ENCODE data around the gene ABCD4.
A peak's percentile ranks its signal among the peaks of the same experiment; 100 is the strongest.

Gene ABCD4

DNA sequence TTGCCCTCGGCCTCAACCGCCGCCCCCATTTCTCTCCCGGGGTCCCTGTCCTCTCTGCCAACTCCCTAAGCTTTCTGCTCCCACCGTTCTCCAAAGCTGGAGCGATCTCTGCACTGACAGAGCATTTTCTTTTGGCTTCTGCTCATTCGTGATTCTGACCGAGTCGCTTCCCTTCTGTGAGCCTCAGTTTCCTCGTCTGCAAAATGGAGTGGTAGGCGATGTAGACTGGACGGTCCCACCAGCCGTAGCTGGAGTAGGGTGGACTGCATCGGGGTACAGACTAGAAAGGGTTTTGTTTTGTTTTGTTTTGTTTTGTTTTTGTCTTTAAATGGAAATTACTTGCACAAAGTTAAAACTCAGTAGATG, 61.1 kb downstream of the ABCD4 start:
- DNase-seq, result no peak
- TF ChIP-seq GATA1 (IDR thresholded peaks at IDR 0.05; ENCODE audit: low read depth, low read length), result no peak
- no peak for TF ChIP-seq POLR2A (IDR thresholded peaks at IDR 0.05; ENCODE audit: low read length)

DNA sequence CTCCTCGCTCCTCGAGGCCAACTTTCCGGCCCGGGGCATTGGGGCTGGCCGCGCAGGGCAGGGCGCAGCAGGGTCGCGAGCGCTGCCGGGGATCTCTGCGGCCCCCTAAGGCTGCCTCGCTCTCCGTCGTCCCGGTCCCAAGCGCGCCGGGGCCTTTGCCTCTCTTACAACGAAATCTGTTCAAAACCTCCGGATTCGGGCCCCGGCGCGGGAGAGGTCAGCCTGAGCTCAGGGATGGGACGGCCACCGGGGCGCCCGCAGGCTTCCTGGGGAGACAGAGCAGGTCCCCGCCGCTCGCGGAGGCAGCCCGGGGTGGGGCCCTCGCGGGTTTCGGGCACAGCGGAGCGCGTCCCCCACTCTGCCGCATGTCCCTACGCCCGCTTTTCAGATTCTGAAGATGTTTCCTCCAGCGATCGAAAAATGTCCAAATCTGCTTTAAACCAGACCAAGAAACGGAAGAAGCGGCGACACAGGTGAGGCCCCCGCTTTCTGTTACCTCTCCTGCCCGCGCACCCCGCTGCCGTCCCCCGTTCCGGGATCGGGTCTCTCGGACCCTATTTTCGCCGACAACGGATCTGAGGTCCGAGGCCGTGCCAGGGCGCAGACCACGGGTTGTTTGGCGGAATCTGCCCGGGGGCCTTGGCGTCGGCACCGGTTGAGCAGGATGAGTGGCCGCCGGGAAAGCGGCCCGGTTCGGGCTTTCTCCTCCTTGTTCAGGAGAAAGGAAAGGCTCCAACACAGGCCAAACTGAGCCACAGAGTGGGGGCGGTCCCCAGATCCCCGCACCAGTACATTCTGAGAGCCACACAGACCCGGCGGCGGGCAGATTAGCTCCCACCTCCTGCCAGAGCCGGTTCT, 61.7 kb downstream of the ABCD4 start:
- no peak for DNase-seq
- TF ChIP-seq POLR2A (IDR thresholded peaks at IDR 0.05; ENCODE audit: low read length) (no peak), GATA1 (IDR thresholded peaks at IDR 0.05; ENCODE audit: low read depth, low read length) (no peak)

DNA sequence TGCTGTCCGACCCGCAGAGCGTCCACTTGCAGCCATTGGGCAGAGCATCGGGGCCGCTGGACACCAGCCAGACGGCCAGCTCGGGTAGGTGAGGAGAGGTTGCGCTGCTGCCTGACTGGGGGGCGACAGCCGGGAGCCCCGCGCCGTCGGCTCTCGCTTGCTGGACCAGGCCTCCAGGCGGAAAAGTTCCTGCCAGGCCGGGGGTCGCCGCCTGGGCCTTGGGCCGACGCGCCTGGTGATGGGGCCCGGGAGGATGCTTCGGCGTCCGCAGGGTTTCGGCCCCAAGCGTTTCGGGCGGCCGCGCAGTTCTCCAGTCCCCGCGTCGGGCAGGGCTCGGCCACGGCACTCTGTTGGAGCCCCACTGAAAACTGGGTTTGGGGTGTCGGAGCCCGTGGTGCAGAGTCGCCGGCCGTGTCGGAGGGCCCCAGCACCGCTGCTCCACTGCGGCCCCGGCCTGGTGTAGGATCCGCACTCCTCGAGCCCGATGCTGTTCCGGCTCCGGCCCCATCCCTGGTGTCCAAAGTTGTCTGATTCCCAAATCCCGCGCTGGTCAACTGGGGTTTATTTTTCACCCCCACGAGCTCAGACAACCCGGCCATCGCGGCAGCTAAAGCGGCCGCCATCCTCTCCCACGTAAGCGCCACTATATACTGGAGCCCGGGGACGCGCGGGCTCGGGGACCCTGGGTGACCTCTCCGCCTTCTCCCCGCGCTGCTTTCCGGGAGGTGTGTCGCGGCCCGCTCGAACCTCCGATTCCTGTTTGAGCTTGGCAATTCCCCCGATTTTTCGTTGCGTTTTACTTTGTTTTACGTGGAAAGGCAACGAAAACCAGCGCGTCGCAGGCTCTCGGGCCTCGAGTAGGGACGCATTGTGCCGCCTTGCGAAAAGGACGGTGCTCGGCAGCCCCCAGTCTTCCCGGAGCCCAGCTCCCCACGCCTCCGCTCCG, 62.6 kb downstream of the ABCD4 start:
- no peak for DNase-seq

DNA sequence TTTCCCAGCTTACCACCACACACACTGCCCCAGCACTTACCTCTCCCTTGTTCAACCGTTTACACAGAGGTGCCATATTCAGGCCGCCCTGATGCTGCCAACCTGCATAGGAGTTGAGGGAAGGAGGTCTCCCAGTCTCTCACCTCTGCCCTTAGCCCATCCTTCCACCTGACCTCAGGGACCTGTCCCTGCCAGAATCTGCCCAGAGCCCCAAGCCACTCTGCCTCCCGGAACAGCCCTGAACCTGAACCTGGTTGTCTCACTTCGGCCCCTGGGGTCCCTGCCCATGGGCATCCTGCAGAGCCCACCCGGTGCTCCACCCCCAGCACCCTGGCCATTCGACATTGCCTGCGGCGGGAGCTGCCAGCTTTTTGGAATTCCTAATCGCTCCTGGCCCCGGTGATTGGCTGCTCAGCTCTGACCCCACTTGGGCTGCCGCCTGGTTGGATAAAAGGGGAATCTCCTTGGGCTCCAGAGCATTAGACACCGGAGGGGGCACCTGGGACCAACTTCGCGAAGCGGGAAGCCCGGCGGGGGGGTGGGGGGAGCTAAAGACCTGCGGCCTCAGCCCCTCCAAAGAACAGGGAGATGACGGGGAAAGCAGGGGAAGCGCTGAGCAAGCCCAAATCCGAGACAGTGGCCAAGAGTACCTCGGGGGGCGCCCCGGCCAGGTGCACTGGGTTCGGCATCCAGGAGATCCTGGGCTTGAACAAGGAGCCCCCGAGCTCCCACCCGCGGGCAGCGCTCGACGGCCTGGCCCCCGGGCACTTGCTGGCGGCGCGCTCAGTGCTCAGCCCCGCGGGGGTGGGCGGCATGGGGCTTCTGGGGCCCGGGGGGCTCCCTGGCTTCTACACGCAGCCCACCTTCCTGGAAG, 63.5 kb downstream of the ABCD4 start, which contains the start of gene VSX2:
VSX2 (plus strand) TSS at position 476 of the 874 bp plus-strand sequence; CDS start at position 589, 113 bp downstream.
- TF ChIP-seq GATA1 (IDR thresholded peaks at IDR 0.05; ENCODE audit: low read depth, low read length), result no peak
- no peak for TF ChIP-seq POLR2A (IDR thresholded peaks at IDR 0.05; ENCODE audit: low read length)
- no peak for DNase-seq

More for the DNA sequence above, 62.6 kb downstream of the ABCD4 start:
- TF ChIP-seq POLR2A (IDR thresholded peaks at IDR 0.05; ENCODE audit: low read length) (no peak), GATA1 (IDR thresholded peaks at IDR 0.05; ENCODE audit: low read depth, low read length) (no peak)

DNA sequence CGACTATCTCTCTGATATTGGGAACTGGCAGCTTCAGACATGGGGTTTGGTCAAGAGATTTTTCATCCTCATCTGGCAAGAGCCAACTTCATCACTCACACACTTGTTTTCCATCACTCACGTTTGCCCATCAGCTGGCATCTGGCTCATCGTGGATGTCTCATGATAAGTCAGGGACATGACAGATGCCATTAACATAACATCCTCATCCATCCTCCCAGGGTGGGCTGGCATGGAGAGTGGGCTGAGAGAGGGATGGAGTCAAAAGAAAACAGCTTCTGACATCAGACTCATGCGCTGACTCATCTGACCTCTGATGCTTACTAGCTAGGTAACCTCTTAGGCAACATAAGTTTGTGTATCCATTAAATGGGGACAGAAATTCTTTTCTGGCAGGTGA, 65.3 kb downstream of the ABCD4 start:
- peak in 1 of 2 experiments; percentile 23 for DNase-seq
- no peak for TF ChIP-seq GATA1 (IDR thresholded peaks at IDR 0.05; ENCODE audit: low read depth, low read length)
- TF ChIP-seq POLR2A (IDR thresholded peaks at IDR 0.05; ENCODE audit: low read length), result no peak

All from erythroblast (primary cell).